Measurements from ENCODE around the gene H6PD. TPM values are rescaled to one million over a fixed set of nuclear protein-coding genes. Genes with fewer than 3 reads are reported as not detected.

The H6PD gene
- polyA plus RNA-seq, 6 donors from 2014 or later = 6.5 to 16.6 (median 13.6) TPM

DNA sequence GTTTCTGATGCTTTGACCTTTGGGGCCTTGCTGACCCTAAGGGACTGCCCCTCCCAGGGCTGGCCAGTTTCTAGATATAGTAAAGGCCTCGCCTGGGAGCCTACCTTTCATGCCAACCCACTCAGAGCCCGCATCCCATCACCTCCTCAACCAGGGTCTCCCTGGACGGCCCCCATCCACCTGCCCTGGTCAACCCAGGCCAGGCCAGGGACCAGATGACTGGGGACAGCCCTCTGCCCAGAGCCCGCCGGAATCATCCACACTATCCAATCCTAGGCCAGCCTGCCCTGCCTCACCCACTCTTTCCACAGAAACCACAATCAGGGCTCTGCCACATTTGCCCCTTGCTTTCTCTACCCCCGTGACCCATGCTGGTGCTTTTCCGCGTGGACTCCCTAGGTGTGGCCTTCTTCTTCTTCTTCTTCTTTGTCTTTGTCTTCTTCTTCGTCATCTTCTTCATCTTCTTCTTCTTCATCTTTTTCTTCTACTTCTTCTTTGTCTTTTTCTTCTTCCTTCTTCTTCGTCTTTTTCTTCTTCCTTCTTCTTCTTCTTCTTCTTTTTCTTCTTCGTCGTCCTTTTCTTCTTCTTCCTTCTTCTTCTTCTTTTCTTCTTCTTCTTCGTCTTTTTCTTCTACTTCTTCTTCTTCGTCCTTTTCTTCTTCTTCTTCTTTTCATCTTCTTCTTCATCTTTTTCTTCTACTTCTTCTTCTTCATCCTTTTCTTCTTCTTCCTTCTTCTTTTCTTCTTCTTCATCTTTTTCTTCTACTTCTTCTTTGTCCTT lies 11.5 kb upstream of the H6PD start:
- H3K4me3 Mint-ChIP-seq = no peak overlapping the region
- H3K4me1 Mint-ChIP-seq = peaks cover 0 to 3% (median 0%) of the 10 kb centered on the region in 3 donors
- ATAC-seq (ENCODE audit: low read depth in 2 of 2) (no peak), DNase-seq (no peak)
- H3K9me3 Mint-ChIP-seq = peaks cover 0 to 6% (median 2%) of the 10 kb centered on the region in 7 donors
- H3K27ac Mint-ChIP-seq = peak overlapping the region in 2 of 6 donors; percentile 85 to 89
- H3K36me3 Mint-ChIP-seq = peaks cover 0 to 6% of the 10 kb centered on the region in 2 donors
- peaks cover 0 to 20% (median 14%) of the 10 kb centered on the region in 3 donors for H3K27me3 Mint-ChIP-seq

DNA sequence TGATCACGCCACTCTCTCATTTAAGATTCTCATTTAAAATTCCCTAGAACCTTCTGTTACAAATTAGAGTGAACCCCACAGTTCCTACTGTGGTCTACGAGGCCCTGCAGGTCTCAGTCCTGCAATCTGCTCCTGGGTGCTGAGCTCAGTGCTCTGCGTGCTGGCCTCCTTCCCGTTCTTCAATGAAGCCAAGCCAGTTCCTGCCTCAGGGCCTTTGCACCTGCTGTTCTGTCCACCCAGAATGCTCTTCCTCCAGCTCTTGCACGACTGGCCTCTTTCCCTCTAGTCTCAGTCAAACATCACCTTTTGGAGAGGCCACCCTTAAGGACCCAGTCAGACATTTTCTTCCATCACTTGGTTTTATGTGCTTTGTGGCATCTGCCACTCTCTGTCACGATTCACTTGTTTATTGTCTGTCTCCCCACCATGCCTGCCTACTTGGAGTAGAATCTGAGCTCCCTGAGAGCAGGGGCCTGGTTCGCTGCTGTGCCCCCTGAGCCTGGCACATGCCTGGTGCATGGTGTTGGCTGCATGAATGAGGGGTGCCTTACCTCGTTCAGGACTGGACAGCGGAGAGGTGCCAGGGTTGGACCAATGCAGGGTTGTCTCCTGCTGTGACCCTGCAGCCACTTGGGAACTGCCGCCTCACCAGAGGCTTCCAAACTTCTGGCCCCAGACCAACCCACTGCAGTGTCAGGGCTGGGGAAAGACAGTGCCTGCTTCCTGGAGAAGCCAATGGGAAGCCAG lies 9.7 kb upstream of the H6PD start:
- Mint-ChIP-seq H3K36me3 (peaks cover 0 to 6% of the 10 kb centered on the region in 2 donors), H3K27ac (peak overlapping the region in 1 of 6 donors; percentile 39), H3K4me1 (peaks cover 0 to 3% (median 0%) of the 10 kb centered on the region in 3 donors), H3K9me3 (peaks cover 0 to 6% (median 2%) of the 10 kb centered on the region in 7 donors), H3K27me3 (peaks cover 0 to 15% (median 10%) of the 10 kb centered on the region in 3 donors), H3K4me3 (no peak overlapping the region)
- DNase-seq (no peak), ATAC-seq (ENCODE audit: low read depth in 2 of 2) (no peak)

DNA sequence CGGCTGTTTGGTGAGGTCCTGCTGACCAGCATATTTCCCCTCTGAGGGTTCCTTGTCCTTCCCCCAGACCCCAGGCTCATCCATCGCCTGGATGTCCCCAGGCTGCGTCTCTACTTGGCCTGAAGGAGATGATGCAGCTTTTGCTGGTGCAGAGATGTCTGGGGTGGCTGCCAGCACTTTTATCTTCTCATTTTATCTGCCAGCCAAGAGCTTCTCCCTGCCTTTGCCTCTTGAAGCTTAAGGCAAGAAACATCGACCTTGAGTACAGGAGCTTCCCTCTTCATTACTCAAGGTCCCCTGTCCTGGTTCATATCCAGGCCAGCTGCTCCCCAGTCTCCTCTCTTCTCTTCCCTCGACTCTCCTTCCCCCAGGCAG lies 9.2 kb upstream of the H6PD start:
- no peak for ATAC-seq (ENCODE audit: low read depth in 2 of 2)
- Mint-ChIP-seq H3K27ac (no peak overlapping the region), H3K4me1 (peaks cover 0 to 3% (median 0%) of the 10 kb centered on the region in 3 donors), H3K36me3 (peaks cover 0 to 6% of the 10 kb centered on the region in 2 donors), H3K27me3 (peaks cover 0 to 14% (median 9%) of the 10 kb centered on the region in 3 donors), H3K4me3 (no peak overlapping the region), H3K9me3 (peaks cover 0 to 6% (median 2%) of the 10 kb centered on the region in 7 donors)
- DNase-seq = no peak

DNA sequence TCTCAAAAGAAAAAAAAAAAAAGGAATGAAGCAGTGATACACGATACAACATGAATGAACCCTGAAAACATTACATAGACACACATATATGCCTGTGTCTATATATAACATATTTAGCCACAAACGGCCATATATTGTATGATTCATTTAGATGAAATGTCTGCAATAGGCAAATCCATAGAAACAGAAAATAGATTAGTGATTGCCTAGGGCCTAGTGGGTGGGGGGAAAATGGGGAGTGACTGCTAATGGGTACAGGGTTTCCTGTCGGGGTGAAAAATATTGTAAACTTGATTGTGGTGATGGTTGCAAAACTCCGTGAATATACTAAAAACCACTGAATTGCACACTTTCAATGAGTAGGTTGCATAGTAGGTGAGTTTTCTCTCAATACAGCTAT lies 6.0 kb upstream of the H6PD start:
- DNase-seq = no peak
- Mint-ChIP-seq H3K4me1 (peaks cover 0 to 3% (median 0%) of the 10 kb centered on the region in 3 donors), H3K9me3 (peaks cover 0 to 3% (median 0%) of the 10 kb centered on the region in 7 donors), H3K27ac (no peak overlapping the region), H3K36me3 (peaks cover 0 to 6% of the 10 kb centered on the region in 2 donors), H3K27me3 (peaks cover 0 to 14% (median 9%) of the 10 kb centered on the region in 3 donors), H3K4me3 (peak overlapping the region in 2 of 8 donors; percentile 7 to 21)
- no peak for ATAC-seq (ENCODE audit: low read depth in 2 of 2)

DNA sequence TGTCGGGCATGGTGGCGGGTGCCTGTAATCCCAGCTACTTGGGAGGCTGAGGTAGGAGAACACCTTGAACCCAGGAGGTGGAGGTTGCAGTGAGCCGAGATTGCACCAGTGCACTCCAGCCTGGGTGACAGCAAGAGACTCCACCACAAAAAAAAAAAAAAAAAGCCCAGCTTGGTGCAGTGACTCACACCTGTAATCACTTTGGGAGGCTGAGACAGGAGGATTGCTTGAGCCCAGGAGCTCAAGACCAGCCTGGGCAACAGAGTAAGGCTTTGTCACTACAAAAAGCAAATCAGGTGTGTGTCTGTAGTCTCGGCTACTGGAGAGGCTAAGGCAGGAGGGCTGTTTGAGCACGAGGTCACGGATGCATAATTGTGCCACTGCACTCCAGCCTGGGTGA lies 5.0 kb upstream of the H6PD start:
- ATAC-seq (ENCODE audit: low read depth in 2 of 2) (no peak), DNase-seq (no peak)
- Mint-ChIP-seq H3K36me3 (peaks cover 0 to 6% of the 10 kb centered on the region in 2 donors), H3K4me3 (no peak overlapping the region), H3K9me3 (peaks cover 0 to 3% (median 0%) of the 10 kb centered on the region in 7 donors), H3K27me3 (peaks cover 0 to 12% (median 7%) of the 10 kb centered on the region in 3 donors), H3K4me1 (peaks cover 0 to 6% (median 5%) of the 10 kb centered on the region in 3 donors), H3K27ac (no peak overlapping the region)

DNA sequence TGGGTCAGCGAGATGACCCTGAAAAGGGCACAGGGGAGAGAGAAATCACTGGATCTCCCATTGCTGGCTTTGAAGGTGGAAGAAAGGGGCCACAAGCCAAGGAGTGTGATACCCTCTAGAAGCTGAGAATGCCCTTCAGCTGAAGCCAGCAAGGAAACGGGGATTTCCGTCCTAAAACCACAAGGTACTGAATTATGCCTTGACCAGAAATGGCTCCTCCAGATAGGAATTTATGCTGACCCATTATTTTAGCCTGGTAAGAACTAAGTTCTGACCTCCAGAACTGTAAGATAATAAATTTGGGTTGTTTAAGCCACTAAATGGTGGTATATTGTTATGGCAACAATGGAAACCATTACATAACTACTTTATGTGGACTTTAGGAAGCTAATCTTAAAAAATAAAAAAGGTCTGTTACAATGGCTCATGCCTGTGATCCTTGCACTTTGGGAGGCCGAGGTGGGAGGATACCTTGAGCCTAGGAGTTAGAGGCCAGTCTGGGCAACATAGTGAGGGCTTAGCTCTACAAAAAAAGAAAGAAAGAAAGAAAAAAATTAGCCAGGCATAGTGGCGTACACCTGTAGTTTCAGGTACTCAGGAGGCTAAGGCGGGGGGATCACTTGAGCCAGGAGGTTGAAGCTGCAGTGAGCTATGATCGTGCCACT lies 3.6 kb upstream of the H6PD start:
- H3K9me3 Mint-ChIP-seq = no peaks in the 10 kb centered on the region
- peak overlapping the region in 1 of 8 donors; percentile 70 for H3K4me3 Mint-ChIP-seq
- H3K36me3 Mint-ChIP-seq = no peaks in the 10 kb centered on the region
- H3K27me3 Mint-ChIP-seq = no peaks in the 10 kb centered on the region
- H3K4me1 Mint-ChIP-seq = peaks cover 0 to 10% (median 5%) of the 10 kb centered on the region in 3 donors
- H3K27ac Mint-ChIP-seq = no peak overlapping the region
- ATAC-seq (ENCODE audit: low read depth in 2 of 2) (no peak), DNase-seq (no peak)

DNA sequence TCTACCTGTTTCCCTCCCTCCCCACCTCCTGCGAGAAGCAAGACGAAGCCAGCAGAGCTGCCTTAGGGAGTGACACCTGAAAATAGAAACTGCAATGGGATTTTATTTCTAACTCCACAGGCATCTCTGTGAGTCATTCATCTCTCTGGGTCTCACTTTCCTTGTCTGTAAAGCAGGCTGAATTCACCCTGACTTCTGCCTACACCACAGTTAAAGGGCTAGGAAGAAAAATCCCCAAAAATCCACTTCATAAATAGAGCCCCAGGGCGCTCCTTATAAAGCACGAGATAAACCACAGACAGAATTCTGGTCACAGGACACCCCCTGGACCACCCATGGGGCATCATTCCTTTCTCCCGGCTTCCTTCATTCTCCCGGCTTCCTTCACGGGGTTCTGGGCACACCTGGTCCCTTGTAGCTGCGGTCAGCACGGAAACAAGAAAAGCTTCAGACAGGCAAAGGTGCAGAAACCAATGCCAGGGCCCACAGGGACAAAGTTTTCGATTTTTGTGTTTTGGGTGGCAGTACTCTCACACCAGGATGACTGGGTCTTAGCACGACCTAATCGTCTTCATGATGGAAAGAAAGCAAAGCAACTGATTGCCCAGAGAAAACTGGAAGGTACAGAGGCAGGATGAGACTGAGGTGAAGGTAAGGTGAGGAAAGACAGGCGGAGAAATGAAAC lies 2.8 kb upstream of the H6PD start:
- no peaks in the 10 kb centered on the region for H3K9me3 Mint-ChIP-seq
- H3K4me3 Mint-ChIP-seq = peak overlapping the region in 4 of 8 donors; percentile 54 to 70 (median 66)
- H3K27me3 Mint-ChIP-seq = no peaks in the 10 kb centered on the region
- H3K27ac Mint-ChIP-seq = peak overlapping the region in 2 of 6 donors; percentile 12 to 46
- DNase-seq = no peak
- H3K36me3 Mint-ChIP-seq = no peaks in the 10 kb centered on the region
- peaks cover 0 to 16% (median 5%) of the 10 kb centered on the region in 3 donors for H3K4me1 Mint-ChIP-seq
- no peak for ATAC-seq (ENCODE audit: low read depth in 2 of 2)

DNA sequence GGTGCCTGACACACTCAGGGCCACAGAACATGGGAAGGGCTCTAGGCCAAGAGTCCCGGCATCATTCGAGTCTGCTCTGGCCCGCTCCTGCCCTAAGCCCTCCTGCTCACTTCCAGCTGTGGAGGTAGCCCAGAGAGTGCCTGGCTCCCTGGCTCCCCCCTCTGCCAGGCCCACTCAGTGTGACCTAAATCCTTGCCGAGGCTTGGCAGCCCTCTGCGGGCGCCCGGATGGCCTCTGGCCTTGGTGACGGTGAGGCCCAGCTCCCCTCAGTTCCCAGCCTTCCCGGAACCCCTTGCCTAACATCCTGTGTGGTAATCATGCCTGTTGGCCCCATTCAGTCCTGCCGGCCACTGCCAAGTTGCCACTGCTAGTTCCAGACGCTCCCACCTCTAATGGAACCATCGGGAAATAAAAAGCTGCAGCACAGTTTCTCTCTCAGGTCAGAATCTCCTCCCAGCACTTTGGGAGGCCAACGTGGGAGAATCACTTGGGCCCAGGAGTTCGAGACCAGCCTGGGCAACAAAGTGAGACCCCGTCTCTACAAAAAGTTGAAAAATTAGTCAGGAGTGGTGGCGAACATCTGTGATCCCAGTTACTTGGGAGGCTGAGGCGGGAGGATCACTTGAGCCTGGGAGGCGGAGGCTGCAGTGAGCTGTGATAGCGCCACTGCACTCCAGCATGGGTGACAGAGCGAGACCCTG lies 1.2 kb upstream of the H6PD start:
- no peaks in the 10 kb centered on the region for H3K9me3 Mint-ChIP-seq
- H3K4me1 Mint-ChIP-seq = peaks cover 12 to 32% (median 13%) of the 10 kb centered on the region in 3 donors
- H3K27me3 Mint-ChIP-seq = no peaks in the 10 kb centered on the region
- no peaks in the 10 kb centered on the region for H3K36me3 Mint-ChIP-seq
- DNase-seq (no peak), ATAC-seq (ENCODE audit: low read depth in 2 of 2) (no peak)
- peak overlapping the region; percentile 74 to 98 (median 94) for H3K4me3 Mint-ChIP-seq
- H3K27ac Mint-ChIP-seq = peak overlapping the region in 5 of 6 donors; percentile 70 to 98 (median 82)

DNA sequence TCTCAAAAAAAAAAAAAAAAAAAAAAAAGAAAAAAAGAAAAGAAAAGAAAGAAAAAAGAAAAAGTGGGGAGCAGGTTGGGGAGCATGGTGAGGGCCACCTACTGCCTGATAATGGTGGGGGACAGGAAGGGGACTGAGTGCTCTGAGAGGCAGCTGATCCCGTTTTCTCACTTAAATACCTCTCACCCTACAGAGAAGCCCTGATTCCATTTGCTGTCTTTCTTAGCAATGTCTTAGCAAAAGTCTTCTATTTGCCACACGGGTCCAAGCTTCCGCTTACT lies 692 bp upstream of the H6PD start:
- H3K27me3 Mint-ChIP-seq = no peaks in the 10 kb centered on the region
- no peak for DNase-seq
- H3K36me3 Mint-ChIP-seq = no peaks in the 10 kb centered on the region
- peak overlapping the region; percentile 94 to 100 (median 97) for H3K27ac Mint-ChIP-seq
- H3K9me3 Mint-ChIP-seq = no peaks in the 10 kb centered on the region
- peaks cover 16 to 37% (median 18%) of the 10 kb centered on the region in 3 donors for H3K4me1 Mint-ChIP-seq
- no peak for ATAC-seq (ENCODE audit: low read depth in 2 of 2)
- peak overlapping the region; percentile 88 to 98 (median 95) for H3K4me3 Mint-ChIP-seq

DNA sequence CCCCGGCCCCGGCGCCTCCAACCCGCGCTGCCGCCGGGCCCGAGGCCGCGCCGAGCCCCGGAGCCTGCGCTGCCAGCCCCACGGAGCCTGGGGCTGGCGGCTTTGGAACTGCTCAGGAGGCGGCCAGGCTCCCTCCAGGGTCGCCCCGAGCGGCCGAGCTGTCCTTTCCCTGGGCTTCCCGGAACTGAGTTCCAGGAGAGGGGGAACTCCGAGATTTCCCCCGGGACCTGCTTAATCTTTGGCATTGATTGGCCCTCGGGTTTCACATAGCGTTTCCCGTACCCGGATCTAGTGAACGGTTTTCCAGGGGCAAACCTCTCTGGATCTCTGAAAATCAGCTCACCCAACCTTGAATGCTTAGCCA lies 504 bp downstream of the H6PD start:
- peak overlapping the region; percentile 81 to 93 (median 88) for H3K4me3 Mint-ChIP-seq
- H3K4me1 Mint-ChIP-seq = peaks cover 21 to 49% (median 30%) of the 10 kb centered on the region in 3 donors
- ATAC-seq (ENCODE audit: low read depth in 2 of 2) (no peak), DNase-seq (no peak)
- no peaks in the 10 kb centered on the region for H3K36me3 Mint-ChIP-seq
- H3K9me3 Mint-ChIP-seq = no peaks in the 10 kb centered on the region
- peak overlapping the region; percentile 71 to 96 (median 94) for H3K27ac Mint-ChIP-seq
- no peaks in the 10 kb centered on the region for H3K27me3 Mint-ChIP-seq

DNA sequence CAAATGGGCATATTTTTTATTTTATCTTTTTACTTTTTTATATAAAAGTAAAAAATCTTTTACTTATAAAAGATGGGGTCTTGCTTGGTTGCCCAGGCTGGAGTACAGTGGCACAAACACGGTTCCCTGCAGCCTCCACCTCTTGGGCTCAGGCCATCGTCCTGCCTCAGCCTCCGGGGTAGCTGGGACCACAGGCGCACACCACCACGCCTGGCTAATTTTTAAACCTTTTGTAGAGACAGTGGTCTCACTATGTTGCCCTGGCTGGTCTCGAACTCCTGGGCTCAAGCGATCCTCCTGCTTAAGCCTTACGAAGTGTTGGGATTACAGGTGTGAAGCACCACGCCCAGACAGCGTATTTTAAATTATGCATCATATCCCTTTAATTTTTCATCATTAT lies 986 bp downstream of the H6PD start:
- peak overlapping the region; percentile 81 to 93 (median 88) for H3K4me3 Mint-ChIP-seq
- no peaks in the 10 kb centered on the region for H3K9me3 Mint-ChIP-seq
- no peaks in the 10 kb centered on the region for H3K36me3 Mint-ChIP-seq
- no peaks in the 10 kb centered on the region for H3K27me3 Mint-ChIP-seq
- ATAC-seq (ENCODE audit: low read depth in 2 of 2) = no peak
- peaks cover 24 to 54% (median 34%) of the 10 kb centered on the region in 3 donors for H3K4me1 Mint-ChIP-seq
- peak overlapping the region; percentile 71 to 96 (median 94) for H3K27ac Mint-ChIP-seq
- DNase-seq = no peak

DNA sequence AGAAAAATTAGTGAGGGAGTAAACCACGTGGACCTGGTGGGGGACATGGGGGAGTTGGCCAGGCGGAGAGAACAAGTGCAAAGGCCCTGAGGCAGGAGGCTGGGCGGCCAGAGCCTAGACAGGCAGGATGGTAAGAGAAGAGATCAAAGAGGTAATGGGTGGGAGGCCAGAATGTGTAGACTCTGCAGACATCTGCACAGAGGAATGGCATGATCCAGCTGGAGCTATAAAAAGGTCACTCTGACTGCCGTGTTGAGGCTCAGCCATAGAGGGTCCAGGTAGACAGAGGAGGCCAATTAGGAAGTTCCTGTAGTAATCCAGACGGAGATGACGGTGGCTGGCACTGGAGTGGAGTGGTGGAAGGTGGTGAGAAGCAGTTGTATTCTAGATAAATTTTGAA lies 3.6 kb downstream of the H6PD start:
- H3K9me3 Mint-ChIP-seq = no peaks in the 10 kb centered on the region
- peaks cover 30 to 61% (median 44%) of the 10 kb centered on the region in 3 donors for H3K4me1 Mint-ChIP-seq
- peak overlapping the region in 1 of 6 donors; percentile 13 for H3K27ac Mint-ChIP-seq
- no peak for DNase-seq
- H3K36me3 Mint-ChIP-seq = no peaks in the 10 kb centered on the region
- no peak for ATAC-seq (ENCODE audit: low read depth in 2 of 2)
- peak overlapping the region in 4 of 8 donors; percentile 1 to 56 (median 17) for H3K4me3 Mint-ChIP-seq
- H3K27me3 Mint-ChIP-seq = no peaks in the 10 kb centered on the region
